ENCODE measurements around the gene OSBPL1A.

DNA sequence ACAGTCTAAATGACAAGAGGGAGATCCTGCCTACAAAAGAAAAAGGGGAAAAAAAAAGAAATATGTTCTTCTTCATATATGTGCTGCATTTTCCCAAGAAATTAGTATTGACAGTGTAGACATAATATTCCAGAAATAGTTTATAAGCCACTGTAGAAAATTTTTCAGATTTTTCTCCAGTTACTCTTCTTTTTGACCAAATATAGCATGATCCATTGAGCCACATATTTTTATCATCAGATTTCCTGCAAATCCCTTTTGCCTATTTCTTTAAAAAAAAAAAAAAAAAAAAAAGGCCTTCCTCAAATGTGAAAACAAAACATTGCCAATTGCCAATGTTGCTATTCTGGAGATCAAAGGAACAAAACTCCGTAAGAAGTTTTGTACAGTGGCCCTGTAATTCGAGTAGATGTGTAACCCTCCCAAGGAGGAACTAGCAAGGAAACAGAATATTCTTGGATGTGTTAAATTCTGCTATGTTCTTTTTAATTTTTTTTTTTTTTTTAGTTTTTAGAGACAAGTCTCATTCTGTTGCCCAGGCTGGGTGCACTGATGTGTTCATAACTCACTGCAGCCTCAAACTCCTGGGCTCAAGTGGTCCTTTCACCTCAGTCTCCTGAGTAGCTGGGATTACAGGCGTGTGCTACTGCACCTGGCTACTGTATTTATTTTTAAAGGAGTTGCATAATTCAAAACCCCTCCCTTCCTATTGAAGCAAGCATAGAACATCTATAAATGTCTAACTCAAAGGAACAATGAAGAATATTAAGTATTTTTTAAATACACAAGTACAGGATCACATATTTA lies 271.3 kb downstream of the OSBPL1A start:
- TF ChIP-seq, protein P1, sequence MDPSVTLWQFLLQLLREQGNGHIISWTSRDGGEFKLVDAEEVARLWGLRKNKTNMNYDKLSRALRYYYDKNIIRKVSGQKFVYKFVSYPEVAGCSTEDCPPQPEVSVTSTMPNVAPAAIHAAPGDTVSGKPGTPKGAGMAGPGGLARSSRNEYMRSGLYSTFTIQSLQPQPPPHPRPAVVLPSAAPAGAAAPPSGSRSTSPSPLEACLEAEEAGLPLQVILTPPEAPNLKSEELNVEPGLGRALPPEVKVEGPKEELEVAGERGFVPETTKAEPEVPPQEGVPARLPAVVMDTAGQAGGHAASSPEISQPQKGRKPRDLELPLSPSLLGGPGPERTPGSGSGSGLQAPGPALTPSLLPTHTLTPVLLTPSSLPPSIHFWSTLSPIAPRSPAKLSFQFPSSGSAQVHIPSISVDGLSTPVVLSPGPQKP (IDR thresholded peaks at IDR 0.05; ENCODE audit: low read depth, low read length): no peak
- TF ChIP-seq POLR2A (IDR thresholded peaks at IDR 0.05; ENCODE audit: low read depth, low read length) (no peak), HCFC1 (IDR thresholded peaks at IDR 0.05; ENCODE audit: low read length) (no peak), BACH1 (IDR thresholded peaks at IDR 0.05; ENCODE audit: borderline replicate concordance) (no peak), ZBED1 (IDR thresholded peaks at IDR 0.05; ENCODE audit: borderline replicate concordance) (no peak), RAD21 (IDR thresholded peaks at IDR 0.05; ENCODE audit: insufficient read depth, low read depth, low read length) (no peak), ZSCAN29 (IDR thresholded peaks at IDR 0.05) (no peak), ZNF24 (IDR thresholded peaks at IDR 0.05) (no peak), JUND (IDR thresholded peaks at IDR 0.05; ENCODE audit: low read depth, low read length) (no peak), GABPA (IDR thresholded peaks at IDR 0.05; ENCODE audit: low read depth) (no peak), EZH2 (IDR thresholded peaks at IDR 0.05; ENCODE audit: borderline replicate concordance, control insufficient read depth, low read depth, low read length) (no peak), BMI1 (IDR thresholded peaks at IDR 0.05; ENCODE audit: borderline replicate concordance) (no peak)
- TF ChIP-seq, protein P2, sequence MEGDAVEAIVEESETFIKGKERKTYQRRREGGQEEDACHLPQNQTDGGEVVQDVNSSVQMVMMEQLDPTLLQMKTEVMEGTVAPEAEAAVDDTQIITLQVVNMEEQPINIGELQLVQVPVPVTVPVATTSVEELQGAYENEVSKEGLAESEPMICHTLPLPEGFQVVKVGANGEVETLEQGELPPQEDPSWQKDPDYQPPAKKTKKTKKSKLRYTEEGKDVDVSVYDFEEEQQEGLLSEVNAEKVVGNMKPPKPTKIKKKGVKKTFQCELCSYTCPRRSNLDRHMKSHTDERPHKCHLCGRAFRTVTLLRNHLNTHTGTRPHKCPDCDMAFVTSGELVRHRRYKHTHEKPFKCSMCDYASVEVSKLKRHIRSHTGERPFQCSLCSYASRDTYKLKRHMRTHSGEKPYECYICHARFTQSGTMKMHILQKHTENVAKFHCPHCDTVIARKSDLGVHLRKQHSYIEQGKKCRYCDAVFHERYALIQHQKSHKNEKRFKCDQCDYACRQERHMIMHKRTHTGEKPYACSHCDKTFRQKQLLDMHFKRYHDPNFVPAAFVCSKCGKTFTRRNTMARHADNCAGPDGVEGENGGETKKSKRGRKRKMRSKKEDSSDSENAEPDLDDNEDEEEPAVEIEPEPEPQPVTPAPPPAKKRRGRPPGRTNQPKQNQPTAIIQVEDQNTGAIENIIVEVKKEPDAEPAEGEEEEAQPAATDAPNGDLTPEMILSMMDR (IDR thresholded peaks at IDR 0.05 in 2 of 3, conservative IDR thresholded peaks at IDR 0.05 in 1 of 3; ENCODE audit: control insufficient read depth in 2 of 3, extremely low read depth in 1 of 3, insufficient read depth in 1 of 3, low read depth in 3 of 3, low read length in 3 of 3): no peak
